HG03354 (cell line): Measurements from ENCODE around the gene LIG3.
A peak's percentile ranks its signal among the peaks of the same experiment; 100 is the strongest.
"Not testable (repeated sequence)": the region's sequence is repeated elsewhere in the genome, so short reads cannot be mapped to it uniquely, and the experiment has no call there.

Experiments
- ATAC-seq: cut with Tn5 transposase; IDR thresholded peaks from one replicate; pipeline ENCODE4 v1.9.1; 2021; ENCODE audit warnings: mild to moderate bottlenecking; ENCODE audit not compliant: unreplicated experiment, poor library complexity, severe bottlenecking

The LIG3 gene

GRCh38 chr17:35028531-35029262 is 48.4 kb downstream of the LIG3 start:
- no peak for ATAC-seq

GRCh38 chr17:35030780-35031179 is 50.5 kb downstream of the LIG3 start:
- ATAC-seq, result no peak

GRCh38 chr17:35038453-35038852 is 58.1 kb downstream of the LIG3 start:
- ATAC-seq, result no peak

GRCh38 chr17:35041390-35041789 is 61.1 kb downstream of the LIG3 start:
- no peak for ATAC-seq

- no peak for ATAC-seq
These were observed 63.9 kb downstream of the LIG3 start for GRCh38 chr17:35044181-35044580.

- ATAC-seq, result not testable (repeated sequence)
These were observed 65.2 kb downstream of the LIG3 start for GRCh38 chr17:35045458-35045979.

GRCh38 chr17:35046245-35046644 is 65.9 kb downstream of the LIG3 start:
- ATAC-seq, result no peak

- ATAC-seq, result peak; percentile 57
These were observed 66.5 kb downstream of the LIG3 start for GRCh38 chr17:35046740-35047283.

GRCh38 chr17:35048685-35049379 is 68.5 kb downstream of the LIG3 start:
- ATAC-seq, result no peak

GRCh38 chr17:35050170-35050569 is 69.9 kb downstream of the LIG3 start:
- no peak for ATAC-seq

GRCh38 chr17:35051183-35051578 is 70.9 kb downstream of the LIG3 start:
- peak; percentile 64 for ATAC-seq

- ATAC-seq, result peak; percentile 48
These were observed 71.4 kb downstream of the LIG3 start for GRCh38 chr17:35051579-35052240.

- ATAC-seq, result no peak
These were observed 71.9 kb downstream of the LIG3 start for GRCh38 chr17:35052241-35052610.

- no peak for ATAC-seq
These were observed 72.5 kb downstream of the LIG3 start for GRCh38 chr17:35052780-35053179.

- no peak for ATAC-seq
These were observed 72.9 kb downstream of the LIG3 start for GRCh38 chr17:35053204-35053603.

GRCh38 chr17:35056013-35056412 is 75.7 kb downstream of the LIG3 start:
- no peak for ATAC-seq

- no peak for ATAC-seq
These were observed 77.1 kb downstream of the LIG3 start for GRCh38 chr17:35057332-35057915.
